ENCODE results near the gene SMCO1. TPM values are rescaled to one million over a fixed set of nuclear protein-coding genes. Genes with fewer than 3 reads are reported as not detected.
A peak's percentile ranks its signal among the peaks of the same experiment; 100 is the strongest.

The SMCO1 gene
- total RNA-seq, 1 donor from 2014 or later: not detected

GRCh38 chr3:196501316-196502044 is 13.7 kb downstream of the SMCO1 start:
- TF ChIP-seq CTCF (IDR thresholded peaks at IDR 0.05; ENCODE audit: unreplicated experiment): no peak
- Mint-ChIP-seq H3K4me1 (ENCODE audit: unreplicated experiment) (peaks cover 15% of the 10 kb centered on the region), H3K9me3 (ENCODE audit: unreplicated experiment) (peaks cover 4% of the 10 kb centered on the region), H3K27me3 (ENCODE audit: unreplicated experiment) (peaks cover 6% of the 10 kb centered on the region), H3K4me3 (ENCODE audit: unreplicated experiment) (peak overlapping the region; percentile 100), H3K36me3 (ENCODE audit: low read depth, unreplicated experiment) (peaks cover 12% of the 10 kb centered on the region), H3K27ac (ENCODE audit: unreplicated experiment) (peak overlapping the region; percentile 76)
- DNase-seq (ENCODE audit: low spot score): no peak

DNA sequence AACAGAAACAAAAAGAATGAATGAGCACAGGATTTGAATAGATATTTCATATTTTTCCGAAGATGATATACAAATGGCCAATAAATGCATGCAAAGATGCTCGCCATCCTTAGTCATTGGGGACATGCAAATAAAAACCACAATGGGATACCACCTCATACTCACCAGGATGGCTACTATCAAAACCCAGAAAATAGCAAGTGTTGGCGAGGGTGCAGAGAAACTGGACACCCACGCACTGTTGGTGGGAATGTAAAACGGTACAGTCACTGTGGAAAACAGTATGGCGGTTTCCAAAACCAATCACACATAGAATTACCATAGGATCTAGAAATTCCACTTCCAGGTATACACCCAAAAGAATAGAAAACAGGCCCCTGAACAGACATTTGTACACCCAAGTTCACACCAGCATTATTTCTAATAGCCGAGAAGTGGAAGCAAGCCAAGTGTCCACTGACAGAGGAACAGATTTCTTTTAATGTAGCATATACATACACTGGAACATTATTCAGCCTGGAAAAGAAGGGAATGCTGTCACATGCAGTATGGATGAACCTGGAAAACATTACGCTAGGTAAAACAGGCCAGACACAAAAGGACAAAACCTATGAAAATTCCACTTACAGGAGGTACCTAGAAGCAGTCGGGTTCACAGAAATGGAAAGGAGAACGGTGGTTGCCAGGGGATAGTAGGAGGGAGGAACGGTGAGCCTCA is 15.2 kb downstream of the SMCO1 start:
- peaks cover 15% of the 10 kb centered on the region for H3K4me1 Mint-ChIP-seq (ENCODE audit: unreplicated experiment)
- H3K4me3 Mint-ChIP-seq (ENCODE audit: unreplicated experiment): peak overlapping the region; percentile 100
- no peaks in the 10 kb centered on the region for H3K9me3 Mint-ChIP-seq (ENCODE audit: unreplicated experiment)
- peaks cover 5% of the 10 kb centered on the region for H3K36me3 Mint-ChIP-seq (ENCODE audit: low read depth, unreplicated experiment)
- H3K27me3 Mint-ChIP-seq (ENCODE audit: unreplicated experiment): peaks cover 4% of the 10 kb centered on the region
- peak overlapping the region; percentile 91 for H3K27ac Mint-ChIP-seq (ENCODE audit: unreplicated experiment)
- DNase-seq (ENCODE audit: low spot score): no peak
- no peak for TF ChIP-seq CTCF (IDR thresholded peaks at IDR 0.05; ENCODE audit: unreplicated experiment)

DNA sequence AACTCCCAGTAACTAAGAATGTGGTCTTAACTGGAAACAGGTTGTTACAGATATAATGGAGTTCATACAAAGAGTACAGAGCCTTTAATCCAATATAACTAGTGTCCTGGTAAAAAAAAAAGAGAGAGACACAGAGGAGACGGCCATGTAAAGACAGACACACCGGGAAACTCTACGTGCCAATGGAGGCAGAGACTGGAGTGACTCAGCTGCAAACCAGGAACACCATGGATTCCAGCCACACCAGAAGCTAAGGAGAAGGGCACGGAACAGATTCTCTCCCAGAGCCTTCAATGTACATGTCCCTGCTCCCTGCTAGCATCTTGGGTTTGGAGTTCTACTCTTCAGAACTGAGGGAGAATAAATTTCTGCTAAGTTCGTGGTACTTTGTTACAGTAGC is 16.1 kb downstream of the SMCO1 start:
- H3K9me3 Mint-ChIP-seq (ENCODE audit: unreplicated experiment): no peaks in the 10 kb centered on the region
- H3K36me3 Mint-ChIP-seq (ENCODE audit: low read depth, unreplicated experiment): peaks cover 5% of the 10 kb centered on the region
- H3K27ac Mint-ChIP-seq (ENCODE audit: unreplicated experiment): peak overlapping the region; percentile 82
- H3K27me3 Mint-ChIP-seq (ENCODE audit: unreplicated experiment): peaks cover 4% of the 10 kb centered on the region
- peaks cover 15% of the 10 kb centered on the region for H3K4me1 Mint-ChIP-seq (ENCODE audit: unreplicated experiment)
- TF ChIP-seq CTCF (IDR thresholded peaks at IDR 0.05; ENCODE audit: unreplicated experiment): no peak
- peak overlapping the region; percentile 67 for H3K4me3 Mint-ChIP-seq (ENCODE audit: unreplicated experiment)
- no peak for DNase-seq (ENCODE audit: low spot score)

GRCh38 chr3:196498297-196498696 is 16.8 kb downstream of the SMCO1 start:
- H3K27ac Mint-ChIP-seq (ENCODE audit: unreplicated experiment): no peak overlapping the region
- H3K4me1 Mint-ChIP-seq (ENCODE audit: unreplicated experiment): peaks cover 15% of the 10 kb centered on the region
- peaks cover 5% of the 10 kb centered on the region for H3K36me3 Mint-ChIP-seq (ENCODE audit: low read depth, unreplicated experiment)
- TF ChIP-seq CTCF (IDR thresholded peaks at IDR 0.05; ENCODE audit: unreplicated experiment): no peak
- H3K4me3 Mint-ChIP-seq (ENCODE audit: unreplicated experiment): no peak overlapping the region
- no peaks in the 10 kb centered on the region for H3K9me3 Mint-ChIP-seq (ENCODE audit: unreplicated experiment)
- DNase-seq (ENCODE audit: low spot score): no peak
- peaks cover 4% of the 10 kb centered on the region for H3K27me3 Mint-ChIP-seq (ENCODE audit: unreplicated experiment)

- no peak for TF ChIP-seq CTCF (IDR thresholded peaks at IDR 0.05; ENCODE audit: unreplicated experiment)
- no peaks in the 10 kb centered on the region for H3K27me3 Mint-ChIP-seq (ENCODE audit: unreplicated experiment)
- peaks cover 5% of the 10 kb centered on the region for H3K36me3 Mint-ChIP-seq (ENCODE audit: low read depth, unreplicated experiment)
- no peak overlapping the region for H3K4me3 Mint-ChIP-seq (ENCODE audit: unreplicated experiment)
- H3K9me3 Mint-ChIP-seq (ENCODE audit: unreplicated experiment): no peaks in the 10 kb centered on the region
- H3K4me1 Mint-ChIP-seq (ENCODE audit: unreplicated experiment): peaks cover 8% of the 10 kb centered on the region
- H3K27ac Mint-ChIP-seq (ENCODE audit: unreplicated experiment): no peak overlapping the region
- DNase-seq (ENCODE audit: low spot score): no peak
Observed at GRCh38 chr3:196496183-196496582, 19.0 kb downstream of the SMCO1 start.

Data from endothelial cell (in vitro differentiated cells).